HG03354 (cell line): ENCODE data around the gene LIF.

ENCODE experiments used
- ATAC-seq: cut with Tn5 transposase; IDR thresholded peaks from one replicate; pipeline ENCODE4 v1.9.1; 2021; ENCODE audit warnings: mild to moderate bottlenecking; ENCODE audit not compliant: unreplicated experiment, poor library complexity, severe bottlenecking

The LIF gene

GRCh38 chr22:30285176-30285845, 38.8 kb upstream of the LIF start:
- no peak for ATAC-seq

GRCh38 chr22:30284666-30285065, 38.1 kb upstream of the LIF start:
- ATAC-seq = no peak

DNA sequence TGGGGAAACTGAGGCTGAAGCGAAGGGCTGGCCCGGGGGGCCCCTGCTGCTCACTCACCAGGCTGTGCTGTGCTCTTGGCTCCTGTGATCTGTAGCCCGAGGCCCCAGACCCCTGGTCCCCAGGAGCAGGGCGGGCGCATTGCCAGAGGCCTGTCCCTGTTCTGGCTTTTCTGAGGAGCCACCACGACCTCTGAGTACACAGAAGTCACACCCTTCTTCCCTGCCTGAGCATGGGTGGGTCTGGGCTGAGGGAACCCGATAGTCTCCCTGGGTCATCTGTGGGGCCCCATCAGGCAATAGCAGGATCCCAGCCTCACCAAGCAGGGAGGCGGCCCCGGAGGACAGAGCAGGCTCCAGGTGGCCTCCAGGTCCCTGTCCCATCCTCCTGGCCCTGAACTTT, 37.6 kb upstream of the LIF start:
- no peak for ATAC-seq

- no peak for ATAC-seq
Measured at GRCh38 chr22:30283342-30283741, 36.8 kb upstream of the LIF start.

DNA sequence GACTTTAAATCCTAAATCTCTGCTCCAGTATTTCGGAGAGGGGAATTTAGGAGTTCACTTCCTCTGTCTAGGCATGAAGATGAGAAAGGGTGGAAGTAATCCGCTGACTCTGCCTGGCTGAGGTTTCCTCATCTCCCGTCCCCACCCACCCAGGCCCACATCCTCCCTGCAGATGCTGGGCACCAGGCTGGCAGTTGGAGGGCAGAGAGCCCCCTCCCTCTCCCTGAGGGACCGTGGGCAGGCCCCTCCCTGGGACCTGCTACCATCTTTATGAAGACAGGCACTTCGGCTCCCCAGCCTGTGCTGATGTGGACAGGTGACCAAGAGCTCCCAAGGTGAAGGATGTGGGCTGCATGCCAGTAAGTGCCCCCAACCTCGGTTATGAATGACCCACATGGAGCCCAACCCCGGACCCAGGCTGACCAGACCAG, 36.1 kb upstream of the LIF start:
- no peak for ATAC-seq

DNA sequence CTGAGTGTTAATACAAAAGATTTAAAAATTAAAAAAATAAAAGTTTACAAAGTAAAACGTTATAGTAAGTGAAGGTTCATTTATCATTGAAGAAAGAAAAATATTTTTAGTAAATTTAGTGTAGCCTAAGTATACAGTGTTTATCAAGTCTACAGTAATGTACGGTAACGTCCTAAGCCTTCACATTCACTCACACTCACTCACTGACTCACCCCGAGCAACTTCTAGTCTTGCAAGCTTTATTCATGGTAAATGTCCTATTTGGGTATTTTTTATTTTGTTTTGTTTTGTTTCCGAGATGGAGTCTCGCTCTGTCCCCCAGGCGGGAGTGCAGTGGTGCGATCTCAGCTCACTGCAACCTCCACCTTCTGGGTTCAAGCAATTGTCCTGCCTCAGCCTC, 33.9 kb upstream of the LIF start:
- ATAC-seq = no peak

DNA sequence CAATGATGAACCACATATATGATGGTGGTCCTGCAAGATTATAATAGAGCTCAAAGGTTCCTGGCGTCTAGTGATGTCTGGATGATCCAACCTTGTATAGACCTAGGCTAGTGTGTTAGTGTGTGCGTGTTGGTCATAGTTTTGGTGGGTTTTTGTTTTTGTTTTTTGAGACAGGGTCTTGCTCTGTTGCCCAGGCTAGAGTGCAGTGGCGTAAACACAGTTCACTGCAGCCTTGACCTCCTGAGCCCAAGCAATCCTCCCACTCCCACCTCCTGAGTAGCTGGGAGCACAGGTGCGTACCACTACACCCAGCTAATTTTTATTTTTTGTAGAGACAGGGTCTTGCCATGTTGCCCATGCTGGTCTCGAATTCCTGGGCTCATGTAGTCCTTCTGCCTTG, 33.4 kb upstream of the LIF start:
- ATAC-seq = no peak

- no peak for ATAC-seq
Measured at GRCh38 chr22:30279046-30279788, 32.7 kb upstream of the LIF start.

DNA sequence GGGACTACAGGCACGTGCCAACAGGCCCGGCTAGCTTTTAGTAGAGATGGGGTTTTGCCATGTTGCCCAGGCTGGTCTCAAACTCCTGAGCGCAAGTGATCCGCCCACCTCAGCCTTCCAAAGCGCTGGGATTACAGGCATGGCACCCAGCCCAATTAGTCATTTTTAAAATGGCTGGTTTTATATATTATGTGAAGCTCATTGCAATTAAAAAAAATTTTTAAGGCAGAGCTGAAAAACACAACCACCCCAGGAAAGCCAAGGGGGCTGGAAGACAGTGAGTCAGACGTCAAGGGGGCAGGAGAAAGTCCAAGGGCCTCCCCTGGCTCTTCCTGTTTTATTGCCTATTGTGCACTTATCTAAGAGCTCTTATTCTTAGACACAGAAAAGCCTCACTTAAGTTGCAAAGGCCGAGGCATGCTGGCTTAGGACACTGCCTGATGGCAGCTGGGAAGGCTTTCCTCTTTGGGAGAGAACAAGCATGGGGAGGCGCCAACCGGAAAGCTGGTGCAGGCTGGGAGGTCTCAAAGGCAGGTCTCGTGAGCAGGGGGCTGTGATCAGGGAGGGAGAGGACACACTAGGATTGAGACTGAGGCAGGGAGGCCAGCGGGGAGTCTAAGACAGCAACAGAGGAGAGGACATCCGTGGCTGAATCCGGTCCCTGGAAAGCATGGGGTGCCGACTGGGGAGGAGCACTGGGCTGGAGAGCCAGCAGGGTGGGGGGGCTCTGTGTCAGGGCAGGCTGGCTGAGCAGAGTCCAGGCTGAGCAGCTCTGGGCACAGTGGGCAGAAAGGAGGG, 31.2 kb upstream of the LIF start:
- no peak for ATAC-seq

DNA sequence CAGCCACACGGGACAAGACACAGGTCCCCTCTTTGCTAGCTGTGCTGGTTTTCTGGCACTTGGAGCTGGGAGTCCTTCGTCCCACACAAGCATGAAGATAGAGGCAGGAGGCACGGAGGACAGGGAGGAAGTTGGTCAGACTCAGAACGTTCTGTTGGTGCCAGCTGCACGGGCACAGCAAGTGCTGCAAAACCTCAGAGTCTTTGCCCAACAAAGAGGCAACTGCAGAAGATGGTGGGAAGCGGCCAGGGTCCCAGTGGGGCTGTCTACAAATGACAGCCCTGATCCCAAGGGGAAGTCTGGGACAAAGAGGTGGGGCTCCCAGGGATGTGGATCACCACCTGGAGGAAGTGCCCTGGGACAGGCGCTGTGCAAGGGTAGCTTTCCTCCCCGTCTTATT, 29.5 kb upstream of the LIF start:
- no peak for ATAC-seq

DNA sequence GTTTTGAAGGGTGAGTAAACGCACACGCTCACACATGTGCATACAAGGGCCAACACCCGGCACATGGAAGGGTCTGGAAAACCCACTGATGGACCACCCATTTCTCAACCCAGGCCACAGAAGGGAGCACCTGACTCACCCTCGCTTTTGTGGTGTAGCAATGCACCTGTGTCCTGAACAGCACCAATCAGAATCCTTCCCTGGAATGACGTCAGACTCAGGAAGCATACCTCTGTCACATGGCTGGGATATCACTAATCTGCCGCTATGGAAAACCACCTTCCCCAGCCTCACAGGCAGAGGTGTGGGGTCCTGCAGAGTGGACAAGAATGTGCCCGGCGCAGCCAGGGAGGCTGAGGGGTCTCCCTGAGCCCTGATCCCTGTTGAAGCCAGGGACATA, 29.1 kb upstream of the LIF start:
- no peak for ATAC-seq

DNA sequence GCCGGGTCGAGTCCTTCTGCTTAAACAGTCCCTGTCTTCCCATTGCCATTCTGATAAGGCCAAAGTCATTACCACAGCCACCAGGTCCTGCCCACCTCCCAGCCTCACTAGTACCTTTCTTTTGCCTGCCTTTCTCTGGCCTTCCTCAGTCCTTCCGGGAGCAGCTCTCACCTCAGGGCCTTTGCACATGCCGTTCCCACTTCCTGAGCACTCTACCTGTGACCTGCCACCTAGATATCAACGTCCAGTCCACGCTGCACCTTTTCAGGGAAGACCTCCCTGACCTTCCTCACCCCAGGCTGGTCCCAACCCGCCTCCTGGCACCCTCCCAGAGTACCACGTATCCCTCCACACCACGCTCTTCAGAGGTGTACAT, 27.9 kb upstream of the LIF start:
- no peak for ATAC-seq

DNA sequence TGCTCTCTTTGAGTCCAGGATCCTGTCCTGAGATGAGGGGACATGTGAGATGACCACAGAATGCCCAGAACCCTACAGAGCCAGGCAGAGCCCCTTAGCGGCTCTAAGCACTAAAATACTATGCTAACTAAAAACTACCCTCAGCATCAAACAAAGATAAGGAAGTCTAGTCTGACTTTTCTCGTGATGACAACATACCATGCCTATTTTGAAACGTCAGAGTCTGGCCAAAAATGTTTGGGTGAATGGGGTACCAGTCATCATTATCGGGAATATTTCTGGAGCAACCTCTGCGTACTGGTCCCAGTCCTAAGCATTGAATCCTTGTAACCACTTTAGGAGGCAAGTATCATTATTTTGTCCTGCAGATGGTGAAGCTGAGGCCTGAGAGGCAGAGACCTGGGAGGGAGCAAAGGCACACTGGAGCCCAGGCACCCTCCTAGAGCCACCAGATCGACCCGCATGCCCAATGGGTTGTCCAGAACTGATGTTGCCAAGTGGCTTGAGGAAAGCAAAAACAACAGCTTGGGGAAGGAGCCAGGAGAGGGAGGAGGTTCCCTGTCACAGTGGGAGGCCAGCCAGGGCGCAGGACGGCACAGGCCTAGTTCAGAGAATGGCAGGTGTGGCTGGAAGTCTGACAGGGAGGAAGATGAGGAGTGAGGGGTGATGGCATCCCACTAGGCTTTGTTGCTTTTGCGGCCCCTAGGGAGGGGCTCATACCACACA, 27.3 kb upstream of the LIF start:
- no peak for ATAC-seq

DNA sequence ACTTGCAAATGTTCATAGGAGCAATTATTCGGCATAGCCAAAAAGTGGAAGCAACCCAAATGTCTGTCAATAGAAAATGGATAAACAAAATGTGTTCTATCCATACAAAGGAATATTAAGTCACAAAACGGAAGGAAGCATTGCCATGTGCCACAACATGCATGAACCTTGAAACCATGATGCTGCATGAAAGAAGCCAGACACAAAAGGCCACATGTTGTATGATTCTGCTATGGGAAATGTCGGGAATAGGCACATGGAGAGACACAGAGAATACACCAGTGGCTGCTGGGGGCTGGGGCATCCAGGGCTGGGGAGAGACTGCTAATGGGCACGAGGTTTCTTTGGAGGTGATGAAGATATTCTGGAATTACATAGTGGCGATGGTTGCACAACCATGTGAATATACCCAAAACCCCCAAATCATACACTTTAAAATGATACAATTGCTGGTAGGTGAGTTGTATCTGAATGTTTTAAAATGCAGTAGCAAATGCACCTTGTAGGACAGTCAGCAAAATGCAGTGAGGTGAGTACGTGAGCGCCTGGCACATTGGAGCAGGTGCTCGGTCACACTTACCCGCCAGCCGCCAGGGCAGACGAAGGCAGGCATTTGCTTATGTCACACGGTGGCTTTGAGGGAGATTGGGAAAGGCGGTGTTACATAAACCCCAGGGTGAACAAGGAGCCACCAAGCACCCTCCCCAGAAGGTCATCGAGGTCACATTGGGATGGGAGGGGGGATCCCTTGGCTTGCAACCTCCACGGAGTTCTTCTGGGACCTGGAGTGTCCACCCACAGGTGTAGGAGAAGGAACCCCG, 26.4 kb upstream of the LIF start:
- no peak for ATAC-seq

DNA sequence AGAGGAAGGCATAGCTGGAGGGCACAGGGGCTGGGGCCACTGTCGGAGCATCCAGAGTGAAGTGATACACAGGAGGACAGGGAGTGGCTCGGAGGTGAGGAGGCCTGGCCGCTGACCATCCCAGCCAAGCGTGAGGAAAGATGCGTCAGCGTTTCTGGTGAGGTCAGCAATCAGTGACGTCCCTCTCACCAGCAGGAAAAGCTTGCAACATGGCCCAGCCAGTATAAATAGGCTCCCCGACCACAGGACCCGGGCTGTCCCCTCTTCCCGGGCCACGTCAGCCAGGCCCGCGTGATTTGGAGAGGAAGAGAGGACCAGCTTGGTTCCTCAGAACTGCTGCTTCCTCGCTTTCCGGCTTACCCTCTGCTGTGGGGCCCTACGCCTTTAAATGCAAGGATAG, 24.3 kb upstream of the LIF start:
- ATAC-seq = no peak

DNA sequence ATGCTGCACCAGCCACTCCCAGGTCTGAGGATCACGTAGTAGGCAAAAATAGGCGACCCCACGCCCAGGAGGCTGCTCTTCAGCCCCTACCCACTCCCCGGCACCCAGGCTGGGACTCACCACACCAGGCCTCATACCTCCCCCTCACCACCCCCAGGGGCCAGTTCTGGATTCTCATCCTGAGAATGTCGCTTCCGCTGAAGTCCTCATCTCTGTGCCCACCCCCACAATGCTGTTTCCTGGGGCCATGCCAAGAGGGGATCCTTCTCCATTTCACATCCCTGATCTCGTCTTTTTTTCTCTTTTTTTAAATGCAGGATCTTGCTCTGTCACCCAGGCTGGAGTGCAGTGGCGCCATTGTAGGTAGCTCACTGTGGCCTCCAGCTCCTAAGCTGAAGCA, 21.8 kb upstream of the LIF start:
- no peak for ATAC-seq

DNA sequence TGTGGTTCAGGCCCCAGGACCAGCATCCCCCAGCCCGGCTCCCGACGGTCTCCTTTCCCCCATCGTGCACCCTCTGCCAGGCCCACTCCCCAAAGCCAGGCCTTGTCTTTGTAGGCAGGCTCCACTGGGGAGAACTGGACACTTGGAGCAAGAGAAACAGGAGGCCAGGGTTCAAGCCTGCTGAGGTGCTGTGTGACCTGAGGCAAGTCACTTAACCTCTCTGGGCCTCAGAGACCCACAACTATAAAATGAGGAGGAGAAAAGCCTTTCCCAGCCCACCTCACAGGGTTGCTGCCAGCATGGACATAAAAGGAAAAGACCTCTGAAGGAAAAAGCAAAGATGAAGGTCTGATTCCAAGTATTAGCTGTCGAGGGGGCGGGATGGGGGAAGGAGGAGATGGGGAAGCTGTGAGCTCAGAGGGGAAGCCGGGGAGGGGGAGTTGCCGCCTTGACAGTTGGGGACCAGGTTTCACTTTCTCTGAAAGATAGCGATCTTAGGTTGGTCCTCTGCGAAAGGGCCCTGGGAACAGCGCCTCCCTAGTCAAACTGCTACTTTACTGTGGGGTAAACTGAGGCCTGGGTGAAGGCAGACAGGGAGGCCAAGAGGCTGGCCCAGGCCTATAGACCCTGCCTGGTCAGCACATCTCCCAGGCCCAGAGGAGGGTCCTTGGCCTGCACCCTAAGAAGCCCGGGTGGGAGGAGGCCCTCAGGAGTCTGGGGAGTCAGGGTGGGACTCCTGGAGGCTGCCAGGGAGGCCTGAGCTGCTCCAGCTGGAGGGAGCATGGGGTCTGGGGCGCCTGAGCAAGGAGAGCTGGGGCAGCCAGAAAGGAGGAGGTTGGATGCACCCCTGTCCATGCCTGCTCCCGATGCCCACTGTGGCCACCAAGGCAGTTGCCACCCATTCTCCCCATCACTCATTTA, 21.1 kb upstream of the LIF start:
- no peak for ATAC-seq
